NCI-H187 (cell line): Measurements from ENCODE around the gene SCRG1.

Experiments used
- DNase-seq, 2 experiments: peaks; one replicate each; lab custom pipeline; 2025; lab: John Stamatoyannopoulos, UW

The SCRG1 gene

DNA sequence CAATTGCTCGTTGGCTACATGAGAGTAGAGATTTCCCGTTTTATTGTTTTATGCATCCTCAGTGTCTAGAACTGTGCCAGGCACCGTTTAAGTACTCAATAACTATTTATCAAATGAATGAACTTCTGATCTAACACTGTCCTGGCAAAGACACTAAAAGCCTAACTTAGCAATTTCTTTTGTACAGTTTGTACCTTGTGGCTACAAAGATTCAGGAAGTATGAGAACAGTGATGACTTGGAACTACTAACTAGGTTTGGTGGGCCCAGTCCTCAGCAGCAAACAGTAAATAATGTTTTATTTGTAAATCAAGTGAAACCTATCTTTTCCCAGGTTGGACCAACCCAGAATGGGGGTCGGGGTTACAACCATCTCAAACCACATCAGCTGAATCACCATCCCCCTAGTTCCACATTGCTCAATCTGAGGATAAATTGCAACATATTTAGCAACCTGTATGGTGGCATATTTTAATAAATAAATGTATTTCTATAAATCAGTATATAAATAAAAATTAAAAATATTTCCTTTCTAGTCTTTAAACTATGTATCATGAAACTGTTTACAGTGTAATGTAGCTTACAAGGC lies 12.3 kb upstream of the SCRG1 start:
- DNase-seq = no peak

DNA sequence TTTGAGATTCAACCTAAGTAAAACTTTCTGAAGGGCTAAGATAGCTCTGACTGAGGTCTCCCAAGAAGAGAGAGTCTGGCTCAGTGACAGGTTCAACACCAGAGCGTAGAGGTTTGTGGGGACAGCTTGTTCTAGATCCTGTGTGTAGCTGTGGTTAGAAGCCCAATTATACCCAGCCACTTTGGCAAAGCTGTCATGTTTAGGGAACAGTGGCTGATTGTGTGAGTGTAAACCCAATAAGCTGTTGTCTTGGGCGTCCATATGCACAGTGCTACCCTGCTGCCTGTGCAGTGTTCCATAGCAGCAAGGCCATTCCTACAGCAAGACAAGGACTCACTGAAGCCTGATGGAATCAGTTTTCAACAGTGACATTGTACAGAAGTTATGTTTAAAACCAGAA lies 11.2 kb upstream of the SCRG1 start:
- DNase-seq = no peak

DNA sequence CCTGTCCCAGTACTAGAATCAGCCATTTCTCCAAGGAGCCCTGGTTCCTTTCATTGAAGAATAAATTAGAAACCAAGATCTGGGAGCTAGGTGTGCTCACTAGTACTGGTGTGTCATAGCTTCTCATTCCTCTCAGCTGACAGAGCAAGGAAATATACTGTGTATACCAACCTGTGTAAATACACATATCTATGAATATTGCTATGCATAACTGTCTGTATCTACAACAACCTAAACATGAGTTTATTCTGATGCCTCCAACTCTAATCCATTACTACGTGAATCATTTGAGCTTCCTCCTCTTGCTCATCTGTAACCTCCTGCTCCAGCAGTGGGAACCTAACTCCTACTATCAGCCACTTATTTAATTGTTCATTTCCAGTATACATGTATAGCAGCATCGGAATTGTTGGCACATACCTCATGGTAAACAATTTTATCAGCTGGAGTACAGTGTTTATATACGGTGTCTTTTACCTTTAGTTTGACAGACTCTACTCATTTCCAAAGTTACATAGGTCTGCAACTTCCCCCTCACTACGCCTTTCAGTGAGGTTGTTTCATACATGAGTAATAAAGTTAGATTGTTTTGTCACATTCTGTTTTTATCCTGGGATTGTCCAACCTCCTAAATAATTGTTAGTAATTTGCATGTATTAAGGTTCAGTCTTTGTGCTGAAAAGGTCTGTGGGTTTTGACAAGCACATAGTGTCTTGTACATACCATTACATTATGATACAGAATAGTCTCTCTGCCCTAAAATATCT lies 7.1 kb upstream of the SCRG1 start:
- no peak for DNase-seq

DNA sequence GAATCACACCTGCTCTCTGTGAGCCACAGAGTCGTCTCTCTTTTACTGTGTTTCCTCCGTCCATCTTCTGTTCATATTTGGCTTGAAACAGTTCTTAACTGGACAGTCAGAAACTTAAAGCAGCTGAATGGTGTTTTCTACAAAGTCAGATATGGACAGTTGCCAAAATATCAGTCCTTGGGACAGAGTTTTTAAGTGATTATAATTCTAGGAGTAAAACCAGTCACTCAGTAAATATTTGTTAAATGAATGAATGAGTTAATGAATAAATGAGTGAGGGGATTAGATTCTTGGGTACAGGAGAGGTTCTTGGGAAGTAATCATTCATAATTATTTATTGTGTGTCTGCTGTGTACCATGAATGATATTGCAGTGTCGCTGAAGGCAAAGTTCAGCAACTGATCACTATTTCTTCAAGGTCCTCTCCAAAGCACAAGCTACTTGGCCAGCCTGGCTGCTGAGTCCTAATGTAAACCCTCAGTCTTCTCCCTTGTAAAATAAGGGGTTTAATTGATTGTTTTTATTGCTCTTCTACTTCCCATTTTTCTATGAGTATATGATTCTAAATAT lies 5.5 kb upstream of the SCRG1 start:
- DNase-seq = no peak

DNA sequence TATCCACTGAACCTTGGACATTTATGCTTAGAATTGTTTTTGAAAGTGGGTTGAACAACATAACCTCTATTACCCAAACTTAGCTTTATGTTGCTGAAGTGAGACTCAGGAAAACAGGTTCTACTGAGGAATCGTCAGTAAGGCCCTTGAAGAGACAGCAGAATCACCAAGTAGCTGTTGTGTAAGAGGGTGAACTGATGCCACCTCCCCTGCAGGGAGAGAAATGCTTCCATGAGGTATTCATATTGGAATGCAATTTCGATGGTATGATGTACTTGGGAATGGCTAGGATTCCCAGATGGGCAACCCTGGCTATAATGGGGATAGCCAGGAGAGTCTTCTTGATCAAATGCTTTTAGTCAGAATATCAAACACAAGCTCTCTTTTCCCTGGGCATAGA lies 4.1 kb upstream of the SCRG1 start:
- no peak for DNase-seq

DNA sequence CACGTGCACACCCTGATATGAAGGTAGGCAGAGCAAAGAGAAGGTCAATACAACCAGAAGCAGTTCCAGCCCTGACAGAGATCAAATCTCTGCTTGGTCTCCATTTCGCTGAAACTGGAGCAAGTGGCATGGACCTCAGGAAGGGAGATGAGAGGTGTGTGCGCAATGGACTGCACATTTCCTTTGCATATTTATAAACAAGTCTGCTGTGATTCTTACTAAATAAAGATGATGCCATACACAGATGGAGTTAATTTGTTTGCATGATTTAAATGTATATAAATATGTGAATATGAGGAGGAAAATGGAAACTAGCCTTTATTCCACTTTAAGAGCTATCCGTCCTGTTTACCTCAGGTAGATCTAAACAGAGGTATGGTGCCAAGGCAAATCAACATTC lies 2.1 kb upstream of the SCRG1 start:
- DNase-seq = no peak

DNA sequence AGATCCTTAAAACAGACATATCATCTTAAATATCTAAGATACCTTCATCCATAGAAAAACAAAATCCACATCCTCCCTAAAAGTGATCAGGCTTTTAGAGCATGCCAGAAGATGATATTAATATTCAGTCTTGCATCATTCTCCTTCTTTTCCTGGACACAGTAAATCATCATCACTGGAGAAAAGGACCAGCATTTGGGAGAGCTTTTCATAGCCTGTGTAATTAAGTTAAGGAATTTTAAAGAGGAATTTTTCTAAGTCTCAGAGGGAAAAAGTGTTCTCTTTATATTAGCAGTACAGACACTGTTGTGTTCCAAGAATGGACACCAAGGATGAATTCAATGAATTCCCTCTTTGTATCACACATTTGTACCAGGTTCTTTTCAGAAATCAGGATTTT lies 696 bp downstream of the SCRG1 start:
- DNase-seq = no peak

DNA sequence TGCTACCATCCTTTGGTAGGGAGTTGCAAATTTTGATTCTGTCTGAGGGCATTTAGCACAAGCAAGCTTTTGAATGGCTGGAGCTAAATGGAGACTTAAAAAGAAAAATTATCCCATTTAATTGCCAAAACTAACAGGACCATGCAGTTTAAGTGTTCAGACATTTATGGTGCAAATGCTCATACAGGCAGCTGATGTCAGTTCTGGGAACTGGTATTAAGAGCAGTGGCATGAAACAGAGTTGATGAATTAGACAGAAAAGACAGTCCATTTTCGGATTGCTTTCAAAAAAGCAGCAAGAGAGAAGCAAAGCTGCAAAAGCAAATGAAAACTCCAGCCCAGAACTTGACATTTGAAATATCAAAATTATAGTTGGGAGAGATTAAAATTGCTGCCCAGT lies 1.3 kb downstream of the SCRG1 start:
- DNase-seq = no peak

DNA sequence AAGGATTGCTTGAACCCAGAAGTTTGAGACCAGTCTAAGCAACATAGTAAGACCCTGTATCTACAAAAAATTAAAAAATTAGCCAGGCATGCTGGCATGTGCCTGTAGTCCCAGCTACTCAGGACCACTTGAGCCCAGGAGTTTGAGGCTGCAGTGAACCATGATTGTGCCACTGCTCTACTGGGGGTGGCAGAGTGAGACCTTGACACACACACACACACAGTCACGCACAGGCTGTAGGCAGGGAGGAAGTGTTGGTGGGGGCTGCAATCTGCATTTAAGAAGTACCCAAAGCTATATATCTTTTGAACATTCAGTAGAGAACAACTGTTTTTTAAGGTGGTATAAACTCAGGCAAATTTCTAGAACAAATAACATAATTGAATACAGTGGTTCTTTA lies 7.2 kb downstream of the SCRG1 start:
- no peak for DNase-seq

DNA sequence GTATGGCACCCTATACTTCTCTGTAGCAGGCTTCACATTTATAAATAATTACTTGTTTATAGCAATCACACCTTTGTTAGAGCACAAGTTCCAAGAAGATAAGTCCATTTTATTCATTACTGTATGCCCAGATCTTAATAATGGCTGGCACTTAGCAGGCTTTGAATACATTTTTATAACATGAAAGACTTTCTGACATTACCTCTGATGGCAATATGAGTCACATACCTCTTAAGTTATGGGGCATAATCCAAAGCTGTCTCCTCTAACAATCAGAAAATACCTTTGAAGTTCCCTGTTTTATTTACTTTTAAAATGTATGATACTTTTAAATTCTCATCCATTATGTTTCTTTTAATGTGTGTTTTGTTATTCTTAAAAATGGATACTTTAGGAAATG lies 12.2 kb downstream of the SCRG1 start:
- no peak for DNase-seq

DNA sequence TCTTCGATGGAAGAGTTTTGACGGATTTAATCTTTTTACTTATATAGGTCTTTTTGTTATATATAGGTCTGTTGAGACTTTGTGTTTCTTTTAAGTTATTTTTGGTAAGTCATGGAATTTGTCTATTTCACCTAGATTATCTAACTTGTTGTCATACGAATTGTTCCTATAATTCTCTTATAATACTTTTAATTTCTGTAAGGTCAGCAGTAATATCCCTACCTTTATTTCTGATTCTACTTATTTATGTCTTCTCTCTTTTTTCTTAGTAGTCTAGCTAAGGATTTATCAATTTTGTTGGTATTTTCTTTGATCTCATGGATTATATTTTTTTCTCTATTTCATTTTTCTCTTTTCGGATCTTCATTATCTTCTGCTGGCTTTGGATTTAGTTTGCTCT lies 16.6 kb downstream of the SCRG1 start:
- DNase-seq = no peak

DNA sequence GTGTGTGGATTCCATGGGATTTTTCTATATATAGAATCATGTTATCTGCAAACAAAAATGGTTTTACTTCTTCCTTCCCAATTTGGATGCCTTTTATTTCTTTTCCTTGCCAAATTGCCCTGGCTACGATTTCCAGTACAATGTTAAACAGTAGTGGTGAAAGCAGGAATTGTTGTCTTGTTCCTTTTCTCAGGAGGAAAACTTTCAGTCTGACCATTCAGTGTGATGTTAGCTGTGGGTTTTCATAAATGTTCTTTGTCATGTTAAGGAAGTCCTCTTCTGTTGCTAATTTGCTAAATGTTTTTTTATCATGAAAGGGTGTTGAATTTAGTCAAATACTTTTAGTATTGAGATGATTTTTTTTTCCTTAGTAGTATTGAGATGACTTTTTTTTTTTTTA lies 17.3 kb downstream of the SCRG1 start:
- DNase-seq = no peak

DNA sequence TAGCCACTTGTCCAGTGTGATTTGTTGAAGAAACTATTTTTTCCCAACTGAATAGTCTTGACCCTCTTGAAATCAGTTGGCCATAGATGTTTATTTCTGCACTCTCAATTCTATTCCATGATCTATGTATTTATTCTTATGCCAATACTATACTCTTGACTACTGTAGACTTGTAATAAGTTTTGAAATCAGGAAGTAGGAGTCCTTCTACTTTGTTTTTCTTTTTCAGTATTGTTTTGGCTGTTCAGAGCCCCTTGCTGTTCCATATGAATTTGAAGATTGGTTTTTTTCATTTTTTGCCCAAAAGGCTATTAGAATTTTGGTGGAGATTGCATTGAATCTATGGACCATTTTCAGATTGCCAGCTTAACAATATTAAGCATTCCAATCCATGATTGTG lies 17.9 kb downstream of the SCRG1 start:
- no peak for DNase-seq

DNA sequence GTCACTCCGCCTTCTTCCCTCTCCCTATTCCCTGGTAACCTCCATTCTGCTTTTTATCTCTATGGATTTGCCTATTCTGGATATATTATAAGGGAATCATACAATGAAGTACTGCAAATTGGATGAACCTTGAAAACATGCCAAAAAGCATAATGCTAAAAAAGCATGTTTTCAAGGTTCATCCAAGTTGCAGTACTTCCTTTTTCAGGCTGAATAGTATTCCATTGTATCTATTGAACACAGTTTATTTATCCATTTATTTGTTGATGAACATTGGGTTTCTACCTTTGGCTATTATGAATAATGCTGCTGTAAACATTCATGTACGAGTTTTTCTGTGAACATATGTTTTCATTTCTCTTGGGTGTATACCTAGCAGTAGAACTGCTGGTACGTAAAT lies 19.0 kb downstream of the SCRG1 start:
- no peak for DNase-seq

DNA sequence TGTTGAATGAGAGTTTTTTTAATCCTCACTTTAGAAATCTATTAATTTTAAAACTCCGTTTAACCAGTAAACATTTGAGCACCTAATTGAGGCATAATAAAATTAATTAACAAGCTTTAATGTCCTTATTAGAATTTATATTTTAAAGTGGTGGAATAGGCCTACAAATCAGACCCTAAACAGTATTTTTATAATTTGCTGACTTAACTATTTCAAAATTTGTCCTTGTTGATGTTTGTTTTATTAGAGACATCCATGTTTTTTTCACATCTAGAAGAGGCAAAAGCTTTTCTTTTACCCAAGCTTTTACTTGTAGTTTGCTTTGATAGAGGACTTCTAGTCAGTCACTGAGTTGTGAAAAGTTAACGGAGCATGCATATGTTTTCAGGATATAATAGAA lies 24.3 kb downstream of the SCRG1 start:
- no peak for DNase-seq

DNA sequence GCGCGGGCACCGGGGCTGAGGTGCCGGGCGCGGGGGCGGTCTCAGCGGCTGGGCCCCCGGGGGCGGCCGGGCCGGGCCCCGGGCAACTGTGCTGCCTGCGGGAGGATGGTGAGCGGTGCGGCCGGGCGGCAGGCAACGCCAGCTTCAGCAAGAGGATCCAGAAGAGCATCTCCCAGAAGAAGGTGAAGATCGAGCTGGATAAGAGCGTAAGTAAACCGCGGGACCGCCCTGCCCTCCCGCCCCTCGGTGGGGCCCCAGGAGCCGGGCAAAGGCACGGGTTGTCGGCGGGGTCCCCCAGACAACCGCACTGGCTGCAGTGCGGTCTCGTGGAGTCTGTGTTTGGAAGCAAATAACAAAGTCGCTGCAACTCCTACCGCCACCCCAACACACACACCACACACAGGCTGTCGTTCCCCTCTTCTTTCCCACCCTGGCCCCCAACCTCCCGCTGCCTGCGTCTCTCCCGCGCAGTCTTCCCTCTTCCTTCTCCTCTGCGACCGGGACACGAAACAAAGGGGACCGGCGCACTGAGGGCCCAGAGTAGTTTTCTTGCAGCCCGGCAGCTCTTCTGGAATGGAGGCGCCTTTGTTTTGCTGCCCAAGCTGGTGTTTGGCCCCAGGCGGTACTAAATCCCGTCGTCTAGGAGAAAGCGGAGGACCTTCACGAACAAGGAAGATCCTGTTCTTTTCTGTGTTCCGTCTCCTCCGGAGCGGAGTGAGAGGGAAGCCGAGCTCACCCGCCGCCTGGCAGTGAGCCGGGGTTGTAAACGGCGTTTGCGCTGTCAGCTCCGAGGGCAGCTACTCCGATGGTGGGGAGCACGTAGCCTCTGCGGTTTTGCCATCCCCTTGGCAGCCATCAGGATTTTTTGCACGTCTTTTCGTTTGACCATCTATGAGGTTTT lies 27.4 kb downstream of the SCRG1 start:
- peak; percentile 3 to 42 for DNase-seq

DNA sequence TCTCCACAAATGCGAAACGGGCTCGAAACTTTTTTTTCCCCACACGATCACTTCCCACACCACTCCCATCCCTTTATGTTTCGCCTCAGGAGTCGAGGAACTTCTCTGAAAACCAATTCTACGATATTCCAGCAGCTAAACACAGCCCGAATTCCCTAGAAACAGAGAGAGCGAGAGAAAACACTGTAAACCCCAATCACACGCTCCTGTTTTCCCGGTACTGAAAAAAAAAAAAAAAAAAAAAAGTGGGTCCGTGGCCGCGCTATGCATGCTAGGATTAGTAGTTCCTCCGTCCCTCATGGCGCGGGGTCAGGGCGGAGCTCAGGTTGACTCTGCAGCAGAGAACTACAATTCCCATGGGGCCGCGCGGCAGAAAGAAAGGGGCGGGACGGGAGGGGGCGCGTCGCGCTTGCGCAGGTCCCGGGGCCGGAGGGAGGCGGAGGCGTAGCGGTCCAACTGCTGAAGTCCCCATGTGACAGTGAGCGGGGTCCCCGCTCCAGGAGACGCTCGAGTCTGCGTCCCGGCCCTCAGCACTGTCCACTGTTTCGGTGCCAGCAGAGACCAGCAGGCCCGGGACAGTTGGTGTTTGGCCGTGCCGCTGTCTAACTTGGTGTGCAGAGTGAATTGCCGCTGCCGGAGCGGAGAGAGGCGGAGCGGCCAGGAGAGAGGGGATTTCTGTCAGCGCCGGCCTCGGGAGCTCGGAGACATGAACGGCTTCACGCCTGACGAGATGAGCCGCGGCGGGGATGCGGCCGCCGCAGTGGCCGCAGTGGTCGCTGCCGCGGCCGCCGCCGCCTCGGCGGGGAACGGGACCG lies 28.2 kb downstream of the SCRG1 start, which contains the start of gene SAP30:
Gene SAP30, plus strand, starts transcription at position 478 of the 815 bp plus-strand sequence. Its CDS starts 229 bp downstream, at position 707.
- DNase-seq = peak; percentile 74 to 93

DNA sequence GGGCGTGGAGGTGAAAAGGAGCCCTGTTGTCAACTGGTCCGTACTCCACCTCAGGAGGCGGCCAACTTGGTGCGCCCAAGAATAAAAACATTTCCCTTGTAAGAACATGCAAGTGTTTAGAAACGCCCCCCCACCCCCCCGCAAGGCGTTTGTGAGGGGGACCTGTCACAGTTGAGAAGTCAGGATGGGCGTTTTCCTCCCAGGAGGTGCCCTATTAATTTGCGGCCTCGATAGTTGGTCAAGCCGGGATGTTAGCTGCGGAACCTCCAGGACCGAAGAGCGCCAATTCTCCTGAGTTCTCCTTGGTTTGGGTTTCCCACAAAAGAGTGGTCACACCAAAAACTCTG lies 28.8 kb downstream of the SCRG1 start:
- DNase-seq = no peak

DNA sequence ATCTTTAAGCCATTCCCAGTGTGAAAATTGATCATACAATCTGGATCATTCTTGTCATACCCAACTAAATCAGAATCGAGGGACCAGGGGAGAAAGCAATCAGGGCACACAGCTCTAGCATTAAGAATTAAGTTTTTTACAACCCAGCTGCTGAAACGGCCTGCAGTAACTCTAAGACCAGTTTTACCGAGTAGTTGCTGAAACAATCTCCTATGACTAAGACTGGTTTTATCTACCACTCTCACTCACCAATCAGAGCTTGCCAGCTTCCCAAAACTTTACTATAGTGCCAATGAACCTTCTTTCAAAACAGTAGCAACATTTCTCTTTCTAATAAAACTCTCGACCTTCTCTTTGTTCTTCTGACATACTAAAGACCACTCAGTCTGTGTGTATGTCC lies 31.0 kb downstream of the SCRG1 start:
- DNase-seq = no peak

DNA sequence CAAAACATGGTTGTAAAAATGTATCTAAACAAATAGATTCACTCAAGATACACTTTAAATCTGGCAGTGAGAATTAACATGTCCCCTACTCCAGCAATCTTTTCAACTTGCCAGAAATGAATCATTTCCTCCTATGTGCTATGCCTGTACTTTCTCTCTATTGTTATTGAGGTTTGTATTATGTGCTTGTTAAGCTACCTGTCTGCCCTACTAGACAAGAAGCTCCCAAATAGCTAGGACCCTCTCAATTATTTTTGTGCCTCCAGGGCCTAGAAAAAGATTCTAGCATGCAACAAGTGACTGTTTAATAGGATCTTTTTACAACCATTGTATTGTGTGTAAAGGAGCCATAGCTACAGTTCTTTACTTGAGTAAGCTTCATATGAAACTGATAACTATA lies 31.6 kb downstream of the SCRG1 start:
- no peak for DNase-seq

DNA sequence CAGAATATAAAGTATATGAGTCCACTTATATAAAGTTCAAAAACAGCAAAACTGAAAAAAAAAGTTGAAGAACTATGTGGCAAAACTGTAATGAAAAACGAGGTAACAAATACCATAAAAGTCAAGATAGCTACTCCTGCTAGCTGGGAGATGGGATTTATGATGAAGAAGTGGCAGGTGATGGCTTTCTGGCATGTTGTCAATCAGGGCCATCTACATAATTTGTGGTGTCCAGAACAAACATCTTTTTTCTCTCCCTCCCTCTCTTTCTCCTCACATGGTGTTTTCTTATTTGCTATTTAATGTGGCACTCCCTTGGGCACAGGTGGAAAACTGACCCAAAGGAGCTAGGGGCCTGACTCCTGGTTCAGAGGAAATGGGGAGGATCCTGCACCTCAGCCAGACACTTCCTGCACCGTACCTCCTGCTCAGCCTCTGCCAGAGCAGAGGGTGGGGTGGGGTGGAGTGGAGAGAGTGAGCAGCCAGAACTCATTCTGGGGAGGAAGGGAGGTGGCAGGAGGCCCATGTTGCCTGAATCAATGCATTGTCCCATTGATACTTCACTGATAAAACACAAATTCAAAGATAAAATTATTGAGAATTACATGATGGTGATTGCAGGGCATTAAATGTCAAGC lies 33.4 kb downstream of the SCRG1 start:
- no peak for DNase-seq
